H1 (cell line): Measurements from ENCODE around the gene WDR4.

Experiments
- ASH2L ChIP-seq: fragments of 200-600, 300-600 bp; sonication (generic); IDR thresholded peaks from one replicate; pipeline ENCODE4 v1.7.1; 2017; ENCODE audit warnings: low read length
- CBX8 ChIP-seq: fragments of 300-800, 300-1000 bp; sonication (generic); IDR thresholded peaks from 2 replicates; pipeline ENCODE4 v1.7.1; 2016; ENCODE audit warnings: low read depth, low read length, borderline replicate concordance
- CEBPB ChIP-seq: IDR thresholded peaks from 2 replicates; pipeline ENCODE4 v1.6.1; 2012; ENCODE audit warnings: low read depth, low read length
- CHD2 ChIP-seq: IDR thresholded peaks from 2 replicates; pipeline ENCODE4 v1.6.1; 2012; ENCODE audit warnings: low read length, improper control_type of control experiment
- EGR1 ChIP-seq: IDR thresholded peaks from 2 replicates; pipeline ENCODE4 v1.6.1; 2011; ENCODE audit warnings: low read depth, low read length, borderline replicate concordance
- EP300 ChIP-seq, 2 experiments: IDR thresholded peaks; 1 replicate in 1 of 2; 2 replicates in 1 of 2; pipeline ENCODE4 v1.6.1; 2011 to 2012; ENCODE audit warnings: low read depth in 2 of 2, low read length in 2 of 2, mild to moderate bottlenecking in 2 of 2, borderline replicate concordance in 1 of 2, inconsistent platforms in 1 of 2, moderate library complexity in 1 of 2
- EZH2 ChIP-seq: fragments of 200-600 bp; sonication (generic); IDR thresholded peaks from 2 replicates; pipeline ENCODE4 v1.7.1; 2012; ENCODE audit warnings: low read depth, mild to moderate bottlenecking, moderate library complexity, low read length, inconsistent platforms; ENCODE audit not compliant: severe bottlenecking
- POLR2A ChIP-seq, 2 experiments: IDR thresholded peaks; 1 replicate in 1 of 2; 2 replicates in 1 of 2; pipeline ENCODE4 v1.6.1; 2011; ENCODE audit warnings: low read depth in 2 of 2, low read length in 2 of 2, mild to moderate bottlenecking in 2 of 2; ENCODE audit errors: control extremely low read depth in 1 of 2
- POLR2AphosphoS5 ChIP-seq: IDR thresholded peaks from 2 replicates; pipeline ENCODE4 v1.6.1; 2011; ENCODE audit warnings: low read depth, low read length
- SIX5 ChIP-seq: IDR thresholded peaks from 2 replicates; pipeline ENCODE4 v1.6.1; 2011; ENCODE audit warnings: mild to moderate bottlenecking, low read depth, low read length
- ZNF274 ChIP-seq: IDR thresholded peaks from 2 replicates; pipeline ENCODE4 v1.7.0; 2012; ENCODE audit warnings: low read length, borderline replicate concordance; ENCODE audit errors: extremely low read depth
- TF ChIP-seq, protein P1 (sequence below): IDR thresholded peaks from 2 replicates; pipeline ENCODE4 v1.6.1; 2011; ENCODE audit warnings: low read length, improper control_type of control experiment
- TF ChIP-seq, protein P2 (sequence below), 3 experiments: IDR thresholded peaks; 1 replicate in 2 of 3; 2 replicates in 1 of 3; pipeline versions ENCODE4 v1.5.1 to v1.6.1; 2011; ENCODE audit warnings: low read length in 3 of 3, mild to moderate bottlenecking in 3 of 3, inconsistent platforms in 2 of 3, low read depth in 1 of 3, moderate library complexity in 1 of 3; ENCODE audit not compliant: insufficient read depth in 1 of 3; ENCODE audit errors: control extremely low read depth in 1 of 3
- TF ChIP-seq, protein P3 (sequence below): fragments of 300-600 bp; sonication (generic); IDR thresholded peaks from 2 replicates; pipeline ENCODE4 v1.7.1; 2012; ENCODE audit warnings: low read length, moderate library complexity, mild to moderate bottlenecking, inconsistent platforms; ENCODE audit not compliant: insufficient replicate concordance

DNA sequence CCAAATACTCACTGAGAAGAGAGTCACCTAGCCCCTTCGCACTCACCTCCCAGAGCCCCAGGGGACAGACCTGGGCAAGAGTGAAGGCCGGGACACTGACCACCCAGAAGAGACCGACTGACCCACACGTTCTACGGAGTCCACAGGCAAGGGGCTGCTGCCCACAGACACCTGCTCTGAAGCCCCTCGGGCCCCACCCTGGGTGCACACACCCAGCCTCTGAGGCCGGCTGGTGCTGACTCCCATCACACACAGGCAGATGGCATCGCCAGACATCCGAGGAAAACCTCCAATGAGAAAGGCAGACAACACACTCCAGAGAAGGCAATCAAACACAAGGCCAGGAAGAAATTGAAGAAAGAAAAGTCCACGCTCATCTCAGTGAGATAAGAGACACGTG, 22.1 kb downstream of the WDR4 start:
- TF ChIP-seq EZH2 (no peak), CHD2 (no peak), CEBPB (no peak), POLR2AphosphoS5 (no peak), ZNF274 (no peak), ASH2L (no peak), SIX5 (no peak), POLR2A (IDR thresholded peaks at IDR 0.05; ENCODE audit: control extremely low read depth in 1 of 2, low read depth in 2 of 2, low read length in 2 of 2) (no peak), EP300 (IDR thresholded peaks at IDR 0.05; ENCODE audit: borderline replicate concordance in 1 of 2, low read depth in 2 of 2, low read length in 2 of 2) (no peak), CBX8 (no peak), EGR1 (no peak)
- TF ChIP-seq, protein P1, sequence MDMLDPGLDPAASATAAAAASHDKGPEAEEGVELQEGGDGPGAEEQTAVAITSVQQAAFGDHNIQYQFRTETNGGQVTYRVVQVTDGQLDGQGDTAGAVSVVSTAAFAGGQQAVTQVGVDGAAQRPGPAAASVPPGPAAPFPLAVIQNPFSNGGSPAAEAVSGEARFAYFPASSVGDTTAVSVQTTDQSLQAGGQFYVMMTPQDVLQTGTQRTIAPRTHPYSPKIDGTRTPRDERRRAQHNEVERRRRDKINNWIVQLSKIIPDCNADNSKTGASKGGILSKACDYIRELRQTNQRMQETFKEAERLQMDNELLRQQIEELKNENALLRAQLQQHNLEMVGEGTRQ: no peak
- TF ChIP-seq, protein P2, sequence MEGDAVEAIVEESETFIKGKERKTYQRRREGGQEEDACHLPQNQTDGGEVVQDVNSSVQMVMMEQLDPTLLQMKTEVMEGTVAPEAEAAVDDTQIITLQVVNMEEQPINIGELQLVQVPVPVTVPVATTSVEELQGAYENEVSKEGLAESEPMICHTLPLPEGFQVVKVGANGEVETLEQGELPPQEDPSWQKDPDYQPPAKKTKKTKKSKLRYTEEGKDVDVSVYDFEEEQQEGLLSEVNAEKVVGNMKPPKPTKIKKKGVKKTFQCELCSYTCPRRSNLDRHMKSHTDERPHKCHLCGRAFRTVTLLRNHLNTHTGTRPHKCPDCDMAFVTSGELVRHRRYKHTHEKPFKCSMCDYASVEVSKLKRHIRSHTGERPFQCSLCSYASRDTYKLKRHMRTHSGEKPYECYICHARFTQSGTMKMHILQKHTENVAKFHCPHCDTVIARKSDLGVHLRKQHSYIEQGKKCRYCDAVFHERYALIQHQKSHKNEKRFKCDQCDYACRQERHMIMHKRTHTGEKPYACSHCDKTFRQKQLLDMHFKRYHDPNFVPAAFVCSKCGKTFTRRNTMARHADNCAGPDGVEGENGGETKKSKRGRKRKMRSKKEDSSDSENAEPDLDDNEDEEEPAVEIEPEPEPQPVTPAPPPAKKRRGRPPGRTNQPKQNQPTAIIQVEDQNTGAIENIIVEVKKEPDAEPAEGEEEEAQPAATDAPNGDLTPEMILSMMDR (IDR thresholded peaks at IDR 0.05; ENCODE audit: control extremely low read depth in 1 of 3, insufficient read depth in 1 of 3, low read depth in 1 of 3, low read length in 3 of 3): no peak
- TF ChIP-seq, protein P3, sequence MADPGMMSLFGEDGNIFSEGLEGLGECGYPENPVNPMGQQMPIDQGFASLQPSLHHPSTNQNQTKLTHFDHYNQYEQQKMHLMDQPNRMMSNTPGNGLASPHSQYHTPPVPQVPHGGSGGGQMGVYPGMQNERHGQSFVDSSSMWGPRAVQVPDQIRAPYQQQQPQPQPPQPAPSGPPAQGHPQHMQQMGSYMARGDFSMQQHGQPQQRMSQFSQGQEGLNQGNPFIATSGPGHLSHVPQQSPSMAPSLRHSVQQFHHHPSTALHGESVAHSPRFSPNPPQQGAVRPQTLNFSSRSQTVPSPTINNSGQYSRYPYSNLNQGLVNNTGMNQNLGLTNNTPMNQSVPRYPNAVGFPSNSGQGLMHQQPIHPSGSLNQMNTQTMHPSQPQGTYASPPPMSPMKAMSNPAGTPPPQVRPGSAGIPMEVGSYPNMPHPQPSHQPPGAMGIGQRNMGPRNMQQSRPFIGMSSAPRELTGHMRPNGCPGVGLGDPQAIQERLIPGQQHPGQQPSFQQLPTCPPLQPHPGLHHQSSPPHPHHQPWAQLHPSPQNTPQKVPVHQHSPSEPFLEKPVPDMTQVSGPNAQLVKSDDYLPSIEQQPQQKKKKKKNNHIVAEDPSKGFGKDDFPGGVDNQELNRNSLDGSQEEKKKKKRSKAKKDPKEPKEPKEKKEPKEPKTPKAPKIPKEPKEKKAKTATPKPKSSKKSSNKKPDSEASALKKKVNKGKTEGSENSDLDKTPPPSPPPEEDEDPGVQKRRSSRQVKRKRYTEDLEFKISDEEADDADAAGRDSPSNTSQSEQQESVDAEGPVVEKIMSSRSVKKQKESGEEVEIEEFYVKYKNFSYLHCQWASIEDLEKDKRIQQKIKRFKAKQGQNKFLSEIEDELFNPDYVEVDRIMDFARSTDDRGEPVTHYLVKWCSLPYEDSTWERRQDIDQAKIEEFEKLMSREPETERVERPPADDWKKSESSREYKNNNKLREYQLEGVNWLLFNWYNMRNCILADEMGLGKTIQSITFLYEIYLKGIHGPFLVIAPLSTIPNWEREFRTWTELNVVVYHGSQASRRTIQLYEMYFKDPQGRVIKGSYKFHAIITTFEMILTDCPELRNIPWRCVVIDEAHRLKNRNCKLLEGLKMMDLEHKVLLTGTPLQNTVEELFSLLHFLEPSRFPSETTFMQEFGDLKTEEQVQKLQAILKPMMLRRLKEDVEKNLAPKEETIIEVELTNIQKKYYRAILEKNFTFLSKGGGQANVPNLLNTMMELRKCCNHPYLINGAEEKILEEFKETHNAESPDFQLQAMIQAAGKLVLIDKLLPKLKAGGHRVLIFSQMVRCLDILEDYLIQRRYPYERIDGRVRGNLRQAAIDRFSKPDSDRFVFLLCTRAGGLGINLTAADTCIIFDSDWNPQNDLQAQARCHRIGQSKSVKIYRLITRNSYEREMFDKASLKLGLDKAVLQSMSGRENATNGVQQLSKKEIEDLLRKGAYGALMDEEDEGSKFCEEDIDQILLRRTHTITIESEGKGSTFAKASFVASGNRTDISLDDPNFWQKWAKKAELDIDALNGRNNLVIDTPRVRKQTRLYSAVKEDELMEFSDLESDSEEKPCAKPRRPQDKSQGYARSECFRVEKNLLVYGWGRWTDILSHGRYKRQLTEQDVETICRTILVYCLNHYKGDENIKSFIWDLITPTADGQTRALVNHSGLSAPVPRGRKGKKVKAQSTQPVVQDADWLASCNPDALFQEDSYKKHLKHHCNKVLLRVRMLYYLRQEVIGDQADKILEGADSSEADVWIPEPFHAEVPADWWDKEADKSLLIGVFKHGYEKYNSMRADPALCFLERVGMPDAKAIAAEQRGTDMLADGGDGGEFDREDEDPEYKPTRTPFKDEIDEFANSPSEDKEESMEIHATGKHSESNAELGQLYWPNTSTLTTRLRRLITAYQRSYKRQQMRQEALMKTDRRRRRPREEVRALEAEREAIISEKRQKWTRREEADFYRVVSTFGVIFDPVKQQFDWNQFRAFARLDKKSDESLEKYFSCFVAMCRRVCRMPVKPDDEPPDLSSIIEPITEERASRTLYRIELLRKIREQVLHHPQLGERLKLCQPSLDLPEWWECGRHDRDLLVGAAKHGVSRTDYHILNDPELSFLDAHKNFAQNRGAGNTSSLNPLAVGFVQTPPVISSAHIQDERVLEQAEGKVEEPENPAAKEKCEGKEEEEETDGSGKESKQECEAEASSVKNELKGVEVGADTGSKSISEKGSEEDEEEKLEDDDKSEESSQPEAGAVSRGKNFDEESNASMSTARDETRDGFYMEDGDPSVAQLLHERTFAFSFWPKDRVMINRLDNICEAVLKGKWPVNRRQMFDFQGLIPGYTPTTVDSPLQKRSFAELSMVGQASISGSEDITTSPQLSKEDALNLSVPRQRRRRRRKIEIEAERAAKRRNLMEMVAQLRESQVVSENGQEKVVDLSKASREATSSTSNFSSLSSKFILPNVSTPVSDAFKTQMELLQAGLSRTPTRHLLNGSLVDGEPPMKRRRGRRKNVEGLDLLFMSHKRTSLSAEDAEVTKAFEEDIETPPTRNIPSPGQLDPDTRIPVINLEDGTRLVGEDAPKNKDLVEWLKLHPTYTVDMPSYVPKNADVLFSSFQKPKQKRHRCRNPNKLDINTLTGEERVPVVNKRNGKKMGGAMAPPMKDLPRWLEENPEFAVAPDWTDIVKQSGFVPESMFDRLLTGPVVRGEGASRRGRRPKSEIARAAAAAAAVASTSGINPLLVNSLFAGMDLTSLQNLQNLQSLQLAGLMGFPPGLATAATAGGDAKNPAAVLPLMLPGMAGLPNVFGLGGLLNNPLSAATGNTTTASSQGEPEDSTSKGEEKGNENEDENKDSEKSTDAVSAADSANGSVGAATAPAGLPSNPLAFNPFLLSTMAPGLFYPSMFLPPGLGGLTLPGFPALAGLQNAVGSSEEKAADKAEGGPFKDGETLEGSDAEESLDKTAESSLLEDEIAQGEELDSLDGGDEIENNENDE: no peak
